ENCODE results near the gene CBLB.

DNA sequence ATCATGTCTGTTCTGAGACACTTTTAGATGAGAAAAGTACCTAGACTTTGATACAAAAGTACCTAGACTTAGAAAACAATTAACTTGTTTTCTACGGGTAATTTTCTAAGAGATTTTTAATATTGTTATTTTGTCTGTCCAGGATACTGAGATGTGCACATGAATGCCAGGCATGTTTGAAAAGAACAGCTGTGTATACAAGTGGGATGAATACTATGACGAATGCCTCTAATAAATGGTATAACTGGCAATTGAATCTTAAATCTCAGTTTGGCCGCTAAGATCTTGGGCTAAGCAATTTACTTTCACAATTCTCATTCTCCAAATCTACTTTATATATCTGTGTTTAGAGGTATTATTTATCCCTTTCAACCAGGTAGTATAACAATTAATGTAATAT, 207.4 kb downstream of the CBLB start:
- TF ChIP-seq, protein P1, sequence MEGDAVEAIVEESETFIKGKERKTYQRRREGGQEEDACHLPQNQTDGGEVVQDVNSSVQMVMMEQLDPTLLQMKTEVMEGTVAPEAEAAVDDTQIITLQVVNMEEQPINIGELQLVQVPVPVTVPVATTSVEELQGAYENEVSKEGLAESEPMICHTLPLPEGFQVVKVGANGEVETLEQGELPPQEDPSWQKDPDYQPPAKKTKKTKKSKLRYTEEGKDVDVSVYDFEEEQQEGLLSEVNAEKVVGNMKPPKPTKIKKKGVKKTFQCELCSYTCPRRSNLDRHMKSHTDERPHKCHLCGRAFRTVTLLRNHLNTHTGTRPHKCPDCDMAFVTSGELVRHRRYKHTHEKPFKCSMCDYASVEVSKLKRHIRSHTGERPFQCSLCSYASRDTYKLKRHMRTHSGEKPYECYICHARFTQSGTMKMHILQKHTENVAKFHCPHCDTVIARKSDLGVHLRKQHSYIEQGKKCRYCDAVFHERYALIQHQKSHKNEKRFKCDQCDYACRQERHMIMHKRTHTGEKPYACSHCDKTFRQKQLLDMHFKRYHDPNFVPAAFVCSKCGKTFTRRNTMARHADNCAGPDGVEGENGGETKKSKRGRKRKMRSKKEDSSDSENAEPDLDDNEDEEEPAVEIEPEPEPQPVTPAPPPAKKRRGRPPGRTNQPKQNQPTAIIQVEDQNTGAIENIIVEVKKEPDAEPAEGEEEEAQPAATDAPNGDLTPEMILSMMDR (IDR thresholded peaks at IDR 0.05): no peak
- TF ChIP-seq POLR2AphosphoS5 (IDR thresholded peaks at IDR 0.05; ENCODE audit: low read depth, low read length) (no peak), REST (IDR thresholded peaks at IDR 0.05; ENCODE audit: insufficient read depth in 1 of 2, low read depth in 2 of 2, low read length in 1 of 2) (no peak)
